Breast epithelium (tissue), 4 donors: ENCODE measurements around the gene GLDN. TPM values are rescaled to one million over a fixed set of nuclear protein-coding genes. Genes with fewer than 3 reads are reported as not detected.

Experiments
- DNase-seq, 2 donors: peaks; one replicate each; pipeline ENCODE4 v3.0.0-alpha.2; 2019; ENCODE audit warnings: low spot score in 2 of 2
- H3K27ac ChIP-seq, 2 donors: fragments of 200-600 bp; sonication (generic) in 1 of 2; one replicate each; pipeline ENCODE4 v1.5.1; 2016 to 2019; ENCODE audit warnings: mild to moderate bottlenecking in 1 of 2
- H3K27me3 ChIP-seq, 2 donors: fragments of 200-600 bp; sonication (generic) in 1 of 2; one replicate each; pipeline versions ENCODE4 v1.5.1 to v1.6.0; 2017 to 2019; ENCODE audit warnings: control low read depth in 1 of 2, mild to moderate bottlenecking in 1 of 2
- H3K36me3 ChIP-seq: fragments of 200-600 bp; one replicate; pipeline ENCODE4 v1.5.1; 2019
- H3K4me1 ChIP-seq, 2 donors: fragments of 200-600 bp; sonication (generic); one replicate each; pipeline ENCODE4 v1.5.1; 2016 to 2019; ENCODE audit warnings: control low read depth in 1 of 2
- H3K4me3 ChIP-seq, 3 donors: fragments of 200-600 bp; sonication (generic); 1 replicate in 2 of 3; 2 replicates in 1 of 3; pipeline ENCODE4 v1.5.1; 2016 to 2019; ENCODE audit warnings: mild to moderate bottlenecking in 3 of 3, moderate library complexity in 2 of 3
- H3K9me3 ChIP-seq, 2 donors: fragments of 200-600 bp; sonication (generic) in 1 of 2; one replicate each; pipeline ENCODE4 v1.5.1; 2016 to 2019; ENCODE audit warnings: control low read depth in 1 of 2
- POLR2A ChIP-seq: fragments of 450-650 bp; IDR thresholded peaks from one replicate; pipeline ENCODE4 v1.6.1; 2016; ENCODE audit warnings: antibody characterized with exemption, mild to moderate bottlenecking, moderate library complexity
- POLR2AphosphoS5 ChIP-seq, 3 donors: sonication (generic); formaldehyde crosslinking; IDR thresholded peaks; one replicate each; pipeline ENCODE4 v1.6.1; 2017; ENCODE audit warnings: antibody characterized with exemption in 3 of 3
- intact Hi-C: fragments of 100-400 bp; cut with DNase I; formaldehyde crosslinking; loops from one replicate; pipeline ENCODE4 v1.15.1; 2023; ENCODE audit warnings: low total_unique reads
- total RNA-seq, 3 donors: library from RNA; depleted of rRNA; stranded (reverse); fragments of >200 nt; gene quantifications; one replicate each; pipeline ENCODE4 v1.1.0, GENCODE V29; 2016
- TF ChIP-seq, protein P1 (sequence below), 3 donors: fragments of 450-650 bp; IDR thresholded peaks; one replicate each; pipeline ENCODE4 v1.5.1; 2016 to 2017; ENCODE audit warnings: antibody characterized with exemption in 3 of 3, mild to moderate bottlenecking in 3 of 3, moderate library complexity in 3 of 3

GLDN gene
- total RNA-seq, 3 donors from 2014 or later = 7.3 to 67.2 (median 10.8) TPM

DNA sequence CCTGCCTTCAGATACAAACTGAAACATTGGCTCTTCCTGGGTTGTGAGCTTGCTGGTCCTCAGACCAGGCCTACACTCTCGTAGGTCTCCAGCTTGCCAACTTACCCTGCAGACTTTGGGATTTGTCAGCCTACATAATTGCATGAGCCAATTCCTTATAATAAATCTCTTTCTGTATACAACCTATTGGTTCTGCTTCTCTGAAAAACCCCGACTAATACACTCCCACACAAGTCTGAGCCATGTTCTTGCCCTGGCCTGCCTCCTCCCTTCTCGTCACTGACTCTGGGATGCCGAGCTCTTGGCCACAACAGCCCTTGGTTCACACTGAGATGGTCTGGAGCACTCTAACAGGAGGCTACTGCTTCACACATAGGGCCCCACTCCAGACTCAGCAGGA lies 12.5 kb upstream of the GLDN start:
- intact Hi-C loops = no loop called here

DNA sequence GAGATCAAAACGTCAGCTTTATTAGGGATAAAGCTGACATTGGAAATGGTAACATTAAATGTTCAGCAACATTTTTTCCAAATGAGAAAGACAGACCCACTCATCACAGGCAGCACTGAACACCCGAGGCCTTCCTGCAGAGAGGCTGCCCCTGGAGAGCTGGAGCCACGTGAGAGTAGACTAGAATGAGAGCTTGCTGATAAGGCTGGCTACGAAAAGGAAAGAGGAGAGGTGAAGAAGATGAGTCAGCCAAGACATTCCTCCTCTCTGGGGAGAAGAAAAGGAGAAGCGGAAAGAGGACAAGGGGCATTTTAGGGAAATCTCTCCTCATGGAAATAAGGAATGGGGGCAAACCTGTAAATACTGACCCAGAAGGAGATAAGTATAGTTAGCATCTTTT lies 10.3 kb upstream of the GLDN start:
- no peak for DNase-seq
- Histone ChIP-seq H3K27me3 (no peaks in the 10 kb centered on the region), H3K36me3 (no peaks in the 10 kb centered on the region), H3K9me3 (no peaks in the 10 kb centered on the region), H3K4me3 (no peak overlapping the region), H3K4me1 (no peaks in the 10 kb centered on the region), H3K27ac (no peak overlapping the region)
- intact Hi-C loops = no loop called here
- no peak for TF ChIP-seq POLR2A
- TF ChIP-seq POLR2AphosphoS5 (IDR thresholded peaks at IDR 0.05) = no peak
- TF ChIP-seq, protein P1, sequence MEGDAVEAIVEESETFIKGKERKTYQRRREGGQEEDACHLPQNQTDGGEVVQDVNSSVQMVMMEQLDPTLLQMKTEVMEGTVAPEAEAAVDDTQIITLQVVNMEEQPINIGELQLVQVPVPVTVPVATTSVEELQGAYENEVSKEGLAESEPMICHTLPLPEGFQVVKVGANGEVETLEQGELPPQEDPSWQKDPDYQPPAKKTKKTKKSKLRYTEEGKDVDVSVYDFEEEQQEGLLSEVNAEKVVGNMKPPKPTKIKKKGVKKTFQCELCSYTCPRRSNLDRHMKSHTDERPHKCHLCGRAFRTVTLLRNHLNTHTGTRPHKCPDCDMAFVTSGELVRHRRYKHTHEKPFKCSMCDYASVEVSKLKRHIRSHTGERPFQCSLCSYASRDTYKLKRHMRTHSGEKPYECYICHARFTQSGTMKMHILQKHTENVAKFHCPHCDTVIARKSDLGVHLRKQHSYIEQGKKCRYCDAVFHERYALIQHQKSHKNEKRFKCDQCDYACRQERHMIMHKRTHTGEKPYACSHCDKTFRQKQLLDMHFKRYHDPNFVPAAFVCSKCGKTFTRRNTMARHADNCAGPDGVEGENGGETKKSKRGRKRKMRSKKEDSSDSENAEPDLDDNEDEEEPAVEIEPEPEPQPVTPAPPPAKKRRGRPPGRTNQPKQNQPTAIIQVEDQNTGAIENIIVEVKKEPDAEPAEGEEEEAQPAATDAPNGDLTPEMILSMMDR (IDR thresholded peaks at IDR 0.05) = no peak

More for the DNA sequence above, 12.5 kb upstream of the GLDN start:
- Histone ChIP-seq H3K27ac (no peak overlapping the region), H3K9me3 (no peaks in the 10 kb centered on the region), H3K4me3 (no peak overlapping the region), H3K27me3 (no peaks in the 10 kb centered on the region), H3K4me1 (no peaks in the 10 kb centered on the region), H3K36me3 (no peaks in the 10 kb centered on the region)
- TF ChIP-seq POLR2A = no peak
- TF ChIP-seq POLR2AphosphoS5 (IDR thresholded peaks at IDR 0.05) = no peak
- TF ChIP-seq, protein P1 (IDR thresholded peaks at IDR 0.05) = no peak
- DNase-seq = no peak

DNA sequence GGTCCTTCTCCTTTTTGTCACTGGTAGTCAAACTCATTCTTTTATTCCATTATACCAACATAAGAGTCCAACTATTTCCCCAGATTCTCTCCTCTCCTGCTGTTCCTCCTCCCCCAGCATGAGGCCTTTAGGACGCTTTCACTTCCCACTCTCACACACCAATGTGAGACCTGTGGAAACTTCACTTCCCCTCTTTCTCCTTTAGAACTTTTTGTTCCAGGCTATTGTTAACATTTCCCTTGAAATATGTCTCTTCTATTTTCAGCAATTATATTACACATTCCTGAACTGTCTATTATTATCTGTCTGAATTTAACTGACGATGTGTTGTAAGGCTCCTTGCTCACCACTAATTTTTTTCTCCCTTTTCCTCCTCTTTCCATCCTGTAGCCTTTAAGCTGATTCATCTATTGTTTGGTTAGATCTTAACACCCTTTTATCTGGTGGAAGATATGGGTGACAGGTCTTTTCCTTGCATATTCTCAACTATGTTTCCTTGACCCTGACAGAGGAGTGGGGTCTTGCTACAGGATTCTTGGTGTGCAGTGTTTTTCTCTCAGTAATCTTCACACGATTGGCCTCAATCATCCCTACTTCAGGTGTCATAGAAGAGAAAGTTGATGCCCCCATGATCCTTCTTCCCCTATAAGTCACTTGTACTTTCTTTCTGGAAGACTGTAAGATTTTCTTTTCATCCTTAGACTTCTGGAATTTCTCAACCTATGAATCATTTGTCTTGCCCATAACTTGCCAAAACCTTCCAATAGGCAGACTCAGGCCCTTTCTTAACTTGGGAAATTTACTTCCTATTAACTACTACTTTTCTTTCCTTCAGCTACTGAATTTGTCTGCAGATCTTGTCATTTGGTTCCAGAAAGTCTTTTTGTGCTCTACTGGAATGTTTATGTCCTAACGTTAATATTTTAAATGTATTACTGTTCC lies 9.0 kb upstream of the GLDN start:
- Histone ChIP-seq H3K9me3 (no peaks in the 10 kb centered on the region), H3K4me1 (no peaks in the 10 kb centered on the region), H3K27ac (no peak overlapping the region), H3K4me3 (no peak overlapping the region), H3K27me3 (no peaks in the 10 kb centered on the region), H3K36me3 (no peaks in the 10 kb centered on the region)
- intact Hi-C loops = no loop called here
- TF ChIP-seq, protein P1 (IDR thresholded peaks at IDR 0.05) = no peak
- peak in 1 of 3 donors; percentile 33 for TF ChIP-seq POLR2AphosphoS5 (IDR thresholded peaks at IDR 0.05)
- no peak for DNase-seq

DNA sequence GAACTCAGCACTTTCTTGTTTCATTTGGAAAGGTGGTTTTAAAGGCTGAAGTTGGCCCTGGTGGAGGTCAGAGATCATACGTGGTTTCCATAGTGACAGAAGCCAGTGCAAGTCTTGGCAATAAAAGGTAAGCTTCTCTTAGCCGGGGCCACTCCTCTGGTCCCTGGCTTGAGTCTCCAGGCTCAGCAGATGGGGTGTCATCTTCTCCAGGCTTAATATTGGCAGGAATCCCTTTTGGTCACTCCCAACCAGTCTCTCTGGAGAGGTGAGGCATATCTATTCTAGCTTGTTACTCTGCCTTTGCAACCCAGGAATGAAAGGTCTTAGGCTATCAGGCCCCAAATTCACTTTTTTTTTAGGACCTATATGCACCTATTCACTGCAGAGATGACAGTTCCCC lies 7.9 kb upstream of the GLDN start:
- no peak overlapping the region for H3K27ac ChIP-seq
- intact Hi-C loops = no loop called here

DNA sequence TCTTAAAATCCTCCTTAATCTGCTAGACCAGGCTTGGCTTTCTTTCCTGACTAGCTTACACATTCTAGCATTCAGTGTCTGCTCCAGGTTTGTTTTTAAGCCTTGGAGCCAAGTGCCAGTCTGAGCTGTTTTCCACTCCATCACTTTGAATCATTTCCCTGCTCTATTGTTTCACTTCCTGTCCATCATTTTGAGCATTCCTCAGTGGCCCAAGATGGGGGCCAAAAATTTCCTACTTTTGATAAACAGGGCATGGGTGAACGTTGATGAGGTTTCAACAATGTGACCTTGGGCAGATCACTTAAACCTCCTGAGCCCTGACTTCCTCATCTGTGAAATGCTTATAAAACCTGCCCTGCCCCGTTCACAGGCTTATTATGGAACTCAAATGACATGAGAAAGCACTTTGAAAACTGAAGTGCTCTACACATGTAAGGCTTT lies 7.4 kb upstream of the GLDN start:
- intact Hi-C loops = no loop called here
- TF ChIP-seq, protein P1 (IDR thresholded peaks at IDR 0.05) = no peak
- TF ChIP-seq POLR2A (no peak), POLR2AphosphoS5 (IDR thresholded peaks at IDR 0.05) (no peak)
- Histone ChIP-seq H3K27me3 (no peaks in the 10 kb centered on the region), H3K36me3 (no peaks in the 10 kb centered on the region), H3K4me3 (no peak overlapping the region), H3K4me1 (no peaks in the 10 kb centered on the region), H3K9me3 (no peaks in the 10 kb centered on the region), H3K27ac (no peak overlapping the region)
- no peak for DNase-seq

More for the DNA sequence above, 7.9 kb upstream of the GLDN start:
- no peak for TF ChIP-seq POLR2AphosphoS5 (IDR thresholded peaks at IDR 0.05)
- no peak for TF ChIP-seq POLR2A
- TF ChIP-seq, protein P1 (IDR thresholded peaks at IDR 0.05) = no peak
- no peaks in the 10 kb centered on the region for H3K36me3 ChIP-seq
- H3K27me3 ChIP-seq = no peaks in the 10 kb centered on the region
- DNase-seq = no peak
- H3K4me3 ChIP-seq = no peak overlapping the region
- no peaks in the 10 kb centered on the region for H3K4me1 ChIP-seq
- H3K9me3 ChIP-seq = no peaks in the 10 kb centered on the region
